Muscle of leg (tissue), 11 donors: Measurements from ENCODE around the gene TARDBP. TPM values are rescaled to one million over a fixed set of nuclear protein-coding genes. Genes with fewer than 3 reads are reported as not detected.
"Not testable (repeated sequence)": the region's sequence is repeated elsewhere in the genome, so short reads cannot be mapped to it uniquely, and the experiment has no call there.

Source experiments
- DNase-seq: peaks from one replicate; pipeline ENCODE4 v3.0.0; 2013
- H3K27ac ChIP-seq: one replicate; pipeline ENCODE4 v1.5.1; 2013; ENCODE audit warnings: mild to moderate bottlenecking, low read length, control low read depth
- H3K27me3 ChIP-seq: one replicate; pipeline ENCODE4 v1.6.1; 2013; ENCODE audit warnings: low read length; ENCODE audit not compliant: control insufficient read depth, insufficient read depth
- H3K36me3 ChIP-seq: one replicate; pipeline ENCODE4 v1.6.1; 2013; ENCODE audit warnings: low read length; ENCODE audit not compliant: control insufficient read depth, insufficient read depth
- H3K4me1 ChIP-seq: one replicate; pipeline ENCODE4 v1.6.1; 2013; ENCODE audit warnings: low read length; ENCODE audit not compliant: control insufficient read depth, insufficient read depth
- H3K4me3 ChIP-seq: one replicate; pipeline ENCODE4 v1.5.1; 2013; ENCODE audit warnings: low read length, control low read depth
- H3K9me3 ChIP-seq: replicated peaks from 2 replicates; pipeline ENCODE4 v1.6.1; 2013; ENCODE audit warnings: low read depth, low read length; ENCODE audit not compliant: control insufficient read depth
- WGBS: methylation state at CpG from one replicate; pipeline ENCODE4 v1.1.5; 2013; ENCODE audit warnings: missing lambda C conversion rate; ENCODE audit not compliant: insufficient coverage; 5-methylcytosine and 5-hydroxymethylcytosine counted together
- polyA plus RNA-seq, 8 donors: library from polyadenylated mRNA; unstranded; fragments of 120-200 nt; gene quantifications; one replicate each; pipeline versions ENCODE4 v1.2.1 to v1.2.3, GENCODE V29; 2013; ENCODE audit warnings: inconsistent platforms in 1 of 8, low replicate concordance in 1 of 8; ENCODE audit not compliant: insufficient read length in 8 of 8, insufficient read depth in 1 of 8
- total RNA-seq: library from RNA; stranded (reverse); fragments of 120-200 nt; gene quantifications from one replicate; pipeline ENCODE4 v1.2.4, GENCODE V29; 2013

Gene TARDBP
- total and polyA plus RNA-seq, 9 donors, result 44.3 to 216 (median 201) TPM

DNA sequence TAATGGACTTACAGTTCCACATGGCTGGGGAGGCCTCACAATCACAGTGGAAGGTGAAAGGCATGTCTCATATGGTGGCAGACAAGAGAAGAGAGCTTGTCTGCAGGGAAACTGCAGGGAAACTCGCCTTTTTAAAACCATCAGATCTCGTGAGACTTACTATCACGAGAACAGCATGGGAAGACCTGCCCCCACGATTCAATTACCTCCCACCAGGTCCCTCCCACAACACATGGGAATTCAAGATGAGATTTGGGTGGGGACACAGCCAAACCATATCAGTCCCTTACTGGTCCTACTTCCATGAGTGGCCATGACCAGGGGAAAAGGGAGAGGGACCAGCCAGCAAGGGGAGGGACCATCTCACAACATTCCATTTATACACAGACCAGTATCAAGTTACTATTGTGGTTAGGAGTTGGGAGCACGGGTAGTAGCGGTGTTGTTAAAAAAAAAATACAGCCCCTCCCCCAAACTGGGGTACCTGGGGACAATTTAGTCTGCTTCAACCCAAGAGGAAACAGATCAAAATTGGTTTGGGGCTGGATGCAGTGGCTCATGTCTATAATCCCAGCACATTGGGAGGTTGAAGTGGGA, 22.4 kb upstream of the TARDBP start:
- H3K4me1 ChIP-seq, H3K36me3 ChIP-seq, H3K4me3 ChIP-seq, H3K9me3 ChIP-seq, H3K27ac ChIP-seq, DNase-seq, H3K27me3 ChIP-seq: not testable (repeated sequence)
- WGBS, result no CpG with 5 or more reads among the region's 6 CpGs

DNA sequence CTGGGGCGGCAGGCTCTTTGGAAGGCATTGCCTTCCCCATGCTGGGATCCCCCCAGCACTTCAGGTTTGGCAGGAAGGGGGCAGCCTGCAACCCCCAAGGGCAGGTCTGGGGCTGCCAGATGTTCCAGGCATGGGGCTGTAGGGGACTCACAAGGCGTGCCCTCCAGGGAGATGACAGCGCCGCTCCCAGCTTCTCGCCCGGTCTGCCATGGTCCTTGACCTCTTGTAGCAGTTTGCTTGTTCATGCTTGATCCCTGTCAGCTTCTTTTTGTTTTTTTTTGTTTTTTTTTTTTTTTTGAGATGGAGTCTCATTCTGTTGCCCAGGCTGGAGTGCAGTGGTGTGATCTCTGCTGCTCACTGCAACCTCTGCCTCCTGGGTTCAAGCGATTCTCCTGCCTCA, 21.6 kb upstream of the TARDBP start:
- DNase-seq, result no peak
- H3K9me3 ChIP-seq, result no peaks in the 10 kb centered on the region
- no peaks in the 10 kb centered on the region for H3K36me3 ChIP-seq
- peaks cover 4% of the 10 kb centered on the region for H3K4me1 ChIP-seq
- H3K27me3 ChIP-seq, result no peaks in the 10 kb centered on the region
- H3K27ac ChIP-seq, result no peak overlapping the region
- H3K4me3 ChIP-seq, result no peak overlapping the region
- 86% methylated on average over 3 of the region's 7 CpGs for WGBS

DNA sequence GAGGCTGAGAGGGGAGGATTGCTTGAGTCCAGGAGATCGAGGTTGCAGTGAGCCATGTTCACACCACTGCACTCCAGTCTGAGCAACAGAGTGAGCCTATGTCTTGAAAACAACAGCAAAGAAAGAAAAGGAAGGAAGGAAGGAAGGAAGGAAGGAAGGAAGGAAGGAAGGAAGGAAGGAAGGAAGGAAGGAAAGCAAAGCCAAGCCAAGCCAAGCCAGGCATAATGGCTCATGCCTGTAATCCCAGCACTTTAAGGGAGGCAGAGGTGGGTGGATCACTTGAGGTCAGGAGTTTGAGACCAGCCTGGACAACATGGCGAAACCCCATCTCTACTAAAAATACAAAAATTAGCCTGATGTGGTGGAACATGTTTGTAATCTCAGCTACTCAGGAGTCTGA, 20.4 kb upstream of the TARDBP start:
- not testable (repeated sequence) for H3K4me3 ChIP-seq, H3K9me3 ChIP-seq, H3K36me3 ChIP-seq, H3K27me3 ChIP-seq, DNase-seq, H3K27ac ChIP-seq, H3K4me1 ChIP-seq
- 71% methylated on average over 1 of the region's 2 CpGs for WGBS

DNA sequence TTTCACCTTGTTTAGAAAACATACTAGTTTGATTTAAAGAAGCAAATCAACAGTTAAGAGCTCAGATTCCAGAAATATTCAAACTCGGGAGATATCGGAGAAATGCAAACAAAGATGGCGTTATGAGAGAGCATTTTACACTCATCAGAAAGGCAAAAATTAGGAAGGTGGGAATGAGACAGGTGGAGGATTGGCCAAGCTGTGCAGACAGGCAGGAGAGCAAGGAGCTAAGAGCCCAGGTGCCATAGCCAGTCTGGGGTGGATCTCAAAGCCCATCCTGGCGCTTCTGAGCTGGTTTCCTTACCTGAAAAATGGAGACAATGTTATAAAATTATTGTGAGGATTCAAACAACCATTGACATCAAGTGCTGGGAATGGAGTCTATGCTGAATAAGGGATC, 19.6 kb upstream of the TARDBP start:
- DNase-seq, result no peak
- Histone ChIP-seq H3K36me3 (no peaks in the 10 kb centered on the region), H3K4me3 (no peak overlapping the region), H3K27me3 (no peaks in the 10 kb centered on the region), H3K27ac (no peak overlapping the region), H3K9me3 (no peaks in the 10 kb centered on the region), H3K4me1 (peaks cover 4% of the 10 kb centered on the region)
- WGBS, result 58% methylated on average over 2 of the region's 4 CpGs

DNA sequence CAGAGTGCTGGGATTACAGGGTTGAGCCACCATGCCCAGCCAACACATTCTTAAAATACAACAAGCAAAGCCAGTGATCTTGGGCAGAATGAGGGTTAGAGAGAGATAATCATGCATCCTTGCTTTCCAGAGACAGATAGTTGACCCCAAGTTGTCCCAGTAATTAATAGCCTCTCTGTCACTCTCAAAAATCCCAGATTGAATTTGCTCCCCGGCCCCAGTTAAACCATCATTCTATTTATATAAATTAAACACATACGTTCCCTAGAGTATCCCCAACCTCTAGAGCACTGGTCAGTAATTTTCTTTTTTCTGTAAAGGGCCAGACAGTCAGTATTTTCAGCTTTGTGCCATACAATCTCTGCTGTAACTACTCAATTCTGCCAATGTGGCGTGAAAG, 16.4 kb upstream of the TARDBP start:
- H3K27ac ChIP-seq, result no peak overlapping the region
- H3K9me3 ChIP-seq, result no peaks in the 10 kb centered on the region
- H3K4me1 ChIP-seq, result no peaks in the 10 kb centered on the region

DNA sequence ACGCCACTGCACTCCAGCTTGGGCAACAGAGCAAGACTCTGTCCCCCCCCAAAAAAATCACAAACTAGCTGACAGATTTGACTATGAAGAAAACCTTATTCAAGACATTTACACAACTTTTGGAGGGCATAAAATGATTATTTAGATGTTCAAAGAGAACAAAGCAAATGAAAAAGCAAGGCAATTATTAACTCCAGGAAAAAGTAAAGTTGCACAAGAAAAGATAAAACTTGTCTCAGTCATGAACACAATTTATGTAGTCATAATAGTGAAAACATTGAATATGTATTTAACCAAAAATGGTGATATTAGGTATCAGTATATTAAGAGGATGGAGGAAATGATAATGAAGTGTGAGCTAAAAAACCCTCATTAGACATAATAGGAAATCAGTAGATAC, 11.9 kb upstream of the TARDBP start:
- no peak overlapping the region for H3K27ac ChIP-seq
- no peak overlapping the region for H3K4me3 ChIP-seq
- no peak for DNase-seq
- no peaks in the 10 kb centered on the region for H3K36me3 ChIP-seq
- no peaks in the 10 kb centered on the region for H3K9me3 ChIP-seq
- no peaks in the 10 kb centered on the region for H3K27me3 ChIP-seq
- H3K4me1 ChIP-seq, result no peaks in the 10 kb centered on the region
- no CpG with 5 or more reads among the region's 1 CpG for WGBS

More for the DNA sequence above, 16.4 kb upstream of the TARDBP start:
- H3K27me3 ChIP-seq, result no peaks in the 10 kb centered on the region
- H3K36me3 ChIP-seq, result no peaks in the 10 kb centered on the region
- WGBS, result 67% methylated on average over 3 of the region's 3 CpGs
- no peak overlapping the region for H3K4me3 ChIP-seq
- no peak for DNase-seq

DNA sequence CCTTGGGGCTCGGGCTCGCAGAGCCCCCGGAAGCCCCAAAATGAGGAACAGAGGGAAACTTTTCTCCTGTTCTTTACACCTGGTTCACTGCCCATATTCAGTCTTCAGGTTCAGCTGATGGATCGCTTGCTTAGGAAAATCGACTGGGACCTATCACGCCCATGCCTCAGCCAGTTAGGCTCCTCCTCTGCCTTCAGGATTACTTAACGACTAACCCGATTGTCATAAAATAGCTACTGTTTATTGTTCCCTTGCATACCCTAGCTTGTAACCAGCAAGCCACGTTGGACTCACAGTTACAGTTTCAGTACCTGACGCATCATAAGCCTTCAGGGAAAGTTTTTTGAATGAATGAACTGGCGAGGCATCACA, 692 bp downstream of the TARDBP start:
- DNase-seq, result no peak
- Histone ChIP-seq H3K36me3 (peaks cover 41% of the 10 kb centered on the region), H3K27ac (peak overlapping the region; percentile 42), H3K4me3 (peak overlapping the region; percentile 98), H3K27me3 (no peaks in the 10 kb centered on the region), H3K4me1 (peaks cover 11% of the 10 kb centered on the region), H3K9me3 (no peaks in the 10 kb centered on the region)
- WGBS, result 0% methylated on average over 8 of the region's 11 CpGs

DNA sequence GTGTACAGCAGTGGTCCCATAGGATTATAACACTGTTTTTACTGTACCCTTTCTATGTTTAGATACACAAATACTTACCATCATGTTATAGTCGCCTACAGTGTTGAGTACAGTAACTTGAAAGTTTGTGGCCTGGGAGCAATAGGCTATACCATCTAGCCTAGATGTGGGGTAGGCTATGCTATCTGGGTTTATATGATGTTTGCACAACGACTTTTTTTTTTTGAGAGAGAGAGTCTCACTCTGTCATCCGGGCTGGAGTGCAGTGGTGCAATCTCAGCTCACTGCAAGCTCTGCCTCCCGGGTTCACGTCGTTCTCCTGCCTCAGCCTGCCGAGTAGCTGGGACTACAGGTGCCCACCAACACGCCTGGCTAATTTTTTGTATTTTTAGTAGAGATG, 6.9 kb downstream of the TARDBP start:
- H3K36me3 ChIP-seq, result peaks cover 75% of the 10 kb centered on the region
- H3K9me3 ChIP-seq, H3K4me3 ChIP-seq, H3K27ac ChIP-seq, DNase-seq, H3K27me3 ChIP-seq, H3K4me1 ChIP-seq: not testable (repeated sequence)
- no CpG with 5 or more reads among the region's 8 CpGs for WGBS

DNA sequence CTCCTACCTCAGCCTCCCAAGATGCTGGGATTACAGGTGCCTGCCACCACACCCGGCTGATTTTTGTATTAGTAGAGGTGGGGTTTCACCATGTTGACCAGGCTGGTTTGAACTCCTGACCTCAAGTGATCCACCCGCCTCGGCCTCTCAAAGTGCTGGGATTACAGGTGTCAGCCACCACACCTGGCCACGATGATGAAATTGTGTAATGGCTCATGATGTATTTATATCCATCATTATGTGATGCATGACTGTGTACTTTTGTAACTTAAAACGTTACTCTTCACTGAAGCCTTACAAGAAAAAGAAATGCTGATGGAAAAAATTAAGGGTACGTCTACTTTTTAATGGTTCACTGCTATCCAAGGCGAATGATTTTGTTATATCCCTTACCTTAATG, 7.5 kb downstream of the TARDBP start:
- Histone ChIP-seq H3K9me3 (no peaks in the 10 kb centered on the region), H3K4me3 (no peak overlapping the region), H3K27me3 (no peaks in the 10 kb centered on the region), H3K36me3 (peaks cover 70% of the 10 kb centered on the region), H3K27ac (no peak overlapping the region), H3K4me1 (no peaks in the 10 kb centered on the region)
- WGBS, result no CpG with 5 or more reads among the region's 7 CpGs
- DNase-seq, result no peak

DNA sequence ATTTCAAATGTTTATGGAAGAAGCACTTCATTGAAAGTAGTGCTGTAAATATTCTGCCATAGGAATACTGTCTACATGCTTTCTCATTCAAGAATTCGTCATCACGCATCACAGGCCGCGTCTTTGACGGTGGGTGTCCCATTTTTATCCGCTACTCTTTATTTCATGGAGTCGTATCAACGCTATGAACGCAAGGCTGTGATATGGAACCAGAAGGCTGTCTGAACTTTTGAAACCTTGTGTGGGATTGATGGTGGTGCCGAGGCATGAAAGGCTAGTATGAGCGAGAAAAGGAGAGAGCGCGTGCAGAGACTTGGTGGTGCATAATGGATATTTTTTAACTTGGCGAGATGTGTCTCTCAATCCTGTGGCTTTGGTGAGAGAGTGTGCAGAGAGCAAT, 10.7 kb downstream of the TARDBP start:
- H3K27ac ChIP-seq, result no peak overlapping the region
- H3K9me3 ChIP-seq, result no peaks in the 10 kb centered on the region
- DNase-seq, result no peak
- H3K4me3 ChIP-seq, result no peak overlapping the region
- WGBS, result 89% methylated on average over 12 of the region's 14 CpGs
- H3K36me3 ChIP-seq, result peaks cover 59% of the 10 kb centered on the region
- no peaks in the 10 kb centered on the region for H3K27me3 ChIP-seq
- no peaks in the 10 kb centered on the region for H3K4me1 ChIP-seq
